H9 (cell line): ENCODE data around the gene GET3. TPM values are rescaled to one million over a fixed set of nuclear protein-coding genes. Genes with fewer than 3 reads are reported as not detected.

Source experiments
- DNase-seq: peaks from one replicate; pipeline ENCODE4 v3.0.0-alpha.2; 2017
- H2AFZ ChIP-seq: one replicate; pipeline ENCODE4 v1.6.1; 2013; ENCODE audit warnings: mild to moderate bottlenecking, low read length, control low read depth, moderate library complexity
- H2AK5ac ChIP-seq: 2 replicates; pipeline ENCODE4 v1.6.1; 2013; ENCODE audit warnings: low read length, control low read depth, mixed read lengths; ENCODE audit not compliant: insufficient read length
- H2BK120ac ChIP-seq: one replicate; pipeline ENCODE4 v1.6.1; 2013; ENCODE audit warnings: low read depth, mild to moderate bottlenecking, low read length, control low read depth, inconsistent platforms; ENCODE audit not compliant: poor library complexity, severe bottlenecking
- H2BK12ac ChIP-seq: 2 replicates; pipeline ENCODE4 v1.6.1; 2013; ENCODE audit warnings: low read length, control low read depth, mixed read lengths, low read depth; ENCODE audit not compliant: insufficient read length
- H2BK15ac ChIP-seq: 2 replicates; pipeline ENCODE4 v1.6.1; 2013; ENCODE audit warnings: low read depth, low read length, control low read depth
- H2BK20ac ChIP-seq: one replicate; pipeline ENCODE4 v1.6.1; 2013; ENCODE audit warnings: low read depth, mild to moderate bottlenecking, low read length, control low read depth, inconsistent platforms; ENCODE audit not compliant: poor library complexity, severe bottlenecking
- H2BK5ac ChIP-seq: 2 replicates; pipeline ENCODE4 v1.6.1; 2013; ENCODE audit warnings: low read length, control low read depth, mixed read lengths; ENCODE audit not compliant: insufficient read length
- H3K14ac ChIP-seq: 2 replicates; pipeline ENCODE4 v1.6.1; 2013; ENCODE audit warnings: low read length, control low read depth; ENCODE audit not compliant: insufficient read depth
- H3K18ac ChIP-seq: 2 replicates; pipeline ENCODE4 v1.6.1; 2013; ENCODE audit warnings: low read depth, mild to moderate bottlenecking, mixed read lengths, low read length, control low read depth; ENCODE audit not compliant: insufficient read length
- H3K23ac ChIP-seq: 2 replicates; pipeline ENCODE4 v1.6.1; 2013; ENCODE audit warnings: low read length, control low read depth, mixed read lengths, low read depth; ENCODE audit not compliant: insufficient read length
- H3K23me2 ChIP-seq: 2 replicates; pipeline ENCODE4 v1.6.1; 2013; ENCODE audit warnings: low read depth, mild to moderate bottlenecking, mixed read lengths, low read length, control low read depth; ENCODE audit not compliant: insufficient read length, poor library complexity, severe bottlenecking
- H3K27ac ChIP-seq: 2 replicates; pipeline ENCODE4 v1.5.1; 2013; ENCODE audit warnings: low read length, control low read depth, mixed read lengths, low read depth; ENCODE audit not compliant: insufficient read length
- H3K27me3 ChIP-seq: 2 replicates; pipeline ENCODE4 v1.6.1; 2013; ENCODE audit warnings: low read length, control low read depth, inconsistent platforms; ENCODE audit not compliant: insufficient read depth
- H3K4ac ChIP-seq: 2 replicates; pipeline ENCODE4 v1.6.1; 2013; ENCODE audit warnings: low read depth, mild to moderate bottlenecking, control low read depth, inconsistent platforms, low read length, moderate library complexity
- H3K4me1 ChIP-seq: 2 replicates; pipeline ENCODE4 v1.6.1; 2013; ENCODE audit warnings: low read length, control low read depth, inconsistent platforms; ENCODE audit not compliant: insufficient read depth
- H3K4me2 ChIP-seq: 2 replicates; pipeline ENCODE4 v1.6.1; 2013; ENCODE audit warnings: low read length, control low read depth, mixed read lengths; ENCODE audit not compliant: insufficient read length, insufficient read depth
- H3K56ac ChIP-seq: 2 replicates; pipeline ENCODE4 v1.6.1; 2013; ENCODE audit warnings: low read depth, mild to moderate bottlenecking, mixed read lengths, low read length, control low read depth; ENCODE audit not compliant: insufficient read length
- H3K79me1 ChIP-seq: 2 replicates; pipeline ENCODE4 v1.6.1; 2013; ENCODE audit warnings: low read depth, mild to moderate bottlenecking, moderate library complexity, low read length, control low read depth, inconsistent platforms; ENCODE audit not compliant: insufficient read depth, poor library complexity, severe bottlenecking
- H3K79me2 ChIP-seq: 2 replicates; pipeline ENCODE4 v1.6.1; 2013; ENCODE audit warnings: low read length, control low read depth, inconsistent platforms; ENCODE audit not compliant: insufficient read depth
- H3K9ac ChIP-seq: 2 replicates; pipeline ENCODE4 v1.6.1; 2013; ENCODE audit warnings: low read length, control low read depth, mixed read lengths; ENCODE audit not compliant: insufficient read length; ENCODE audit errors: extremely low read depth
- H3K9me3 ChIP-seq: one replicate; pipeline ENCODE4 v1.6.1; 2013; ENCODE audit warnings: low read depth, low read length, inconsistent platforms; ENCODE audit not compliant: control insufficient read depth
- H3T11ph ChIP-seq: one replicate; pipeline ENCODE4 v1.6.1; 2013; ENCODE audit warnings: mild to moderate bottlenecking, low read length, control low read depth, inconsistent platforms
- H4K20me1 ChIP-seq: one replicate; pipeline ENCODE4 v1.6.1; 2013; ENCODE audit not compliant: control insufficient read depth, insufficient read length, insufficient read depth
- H4K5ac ChIP-seq: 2 replicates; pipeline ENCODE4 v1.6.1; 2013; ENCODE audit warnings: low read depth, mild to moderate bottlenecking, mixed read lengths, low read length, control low read depth; ENCODE audit not compliant: insufficient read length
- H4K8ac ChIP-seq: replicated peaks from 2 replicates; pipeline ENCODE4 v1.6.1; 2013; ENCODE audit warnings: low read length, control low read depth, mixed read lengths, low read depth; ENCODE audit not compliant: insufficient read length
- H4K91ac ChIP-seq: 2 replicates; pipeline ENCODE4 v1.6.1; 2013; ENCODE audit warnings: low read depth, mild to moderate bottlenecking, moderate library complexity, mixed read lengths, low read length, control low read depth; ENCODE audit not compliant: insufficient read length
- H3K27ac Mint-ChIP-seq, 3 experiments: 2 replicates in 2 of 3; 3 replicates in 1 of 3; pipeline ENCODE4 v1.8.0; 2020 to 2021; ENCODE audit warnings: mixed read lengths in 3 of 3, mild to moderate bottlenecking in 1 of 3, moderate library complexity in 1 of 3
- H3K27me3 Mint-ChIP-seq: 2 replicates; pipeline ENCODE4 v1.8.0; 2021; ENCODE audit warnings: low read depth, mild to moderate bottlenecking, moderate library complexity, mixed read lengths
- H3K36me3 Mint-ChIP-seq, 3 experiments: 2 replicates in 2 of 3; 3 replicates in 1 of 3; pipeline ENCODE4 v1.8.0; 2020 to 2021; ENCODE audit warnings: low read depth in 3 of 3, mixed read lengths in 3 of 3; ENCODE audit not compliant: insufficient read depth in 1 of 3
- H3K4me1 Mint-ChIP-seq, 2 experiments: 2 replicates each; pipeline ENCODE4 v1.8.0; 2020; ENCODE audit warnings: mixed read lengths in 2 of 2
- H3K4me3 Mint-ChIP-seq, 2 experiments: 2 replicates in 1 of 2; 3 replicates in 1 of 2; pipeline ENCODE4 v1.8.0; 2020 to 2021; ENCODE audit warnings: mild to moderate bottlenecking in 2 of 2, mixed read lengths in 2 of 2, moderate library complexity in 1 of 2
- H3K9me3 Mint-ChIP-seq, 2 experiments: 2 replicates in 1 of 2; 3 replicates in 1 of 2; pipeline ENCODE4 v1.8.0; 2020; ENCODE audit warnings: mild to moderate bottlenecking in 2 of 2, mixed read lengths in 2 of 2, moderate library complexity in 1 of 2
- CTCF ChIP-seq: fragments of 200-600 bp; sonication (generic); conservative IDR thresholded peaks from 3 replicates; pipeline ENCODE4 v1.8.0; 2021; ENCODE audit warnings: antibody characterized with exemption, mild to moderate bottlenecking
- WGBS: extraction: QIAGEN DNeasy Blood & Tissue Kit; methylation state at CpG from one replicate; pipeline ENCODE4 v1.1.7; 2013; ENCODE audit warnings: missing lambda C conversion rate, low lambda C conversion rate, mixed read lengths; ENCODE audit not compliant: insufficient read length; ENCODE audit errors: extremely low coverage; 5-methylcytosine and 5-hydroxymethylcytosine counted together
- total RNA-seq: library from RNA; stranded (reverse); gene quantifications from 2 replicates; pipeline ENCODE4 v1.2.1, GENCODE V29; 2021

GET3 gene
- total RNA-seq, 1 experiment from 2014 or later, result 81.6 TPM

GRCh38 chr19:12698138-12698537 is 39.2 kb upstream of the GET3 start:
- H4K8ac ChIP-seq, result no peak overlapping the region
- no peak overlapping the region for H2BK20ac ChIP-seq
- Mint-ChIP-seq H3K27me3 (no peaks in the 10 kb centered on the region; the same call in 1 of the 2 replicates), H3K9me3 (no peaks in the 10 kb centered on the region; a peak in 1 of 5 replicates), H3K27ac (peak overlapping the region in 1 of 3 experiments; percentile 64; a peak in 3 of 7 replicates), H3K36me3 (peaks cover 21 to 48% (median 40%) of the 10 kb centered on the region in 3 experiments), H3K4me1 (peaks cover 4 to 7% of the 10 kb centered on the region in 2 experiments), H3K4me3 (peak overlapping the region; percentile 14 to 89; a peak in 4 of 5 replicates)
- no peak overlapping the region for H3K18ac ChIP-seq
- no peak overlapping the region for H2BK12ac ChIP-seq
- H3K9ac ChIP-seq, result no peak overlapping the region
- no peaks in the 10 kb centered on the region for H3K79me1 ChIP-seq
- DNase-seq, result no peak
- peaks cover 4% of the 10 kb centered on the region for H3K23me2 ChIP-seq
- no CpG with 5 or more reads among the region's 6 CpGs for WGBS
- no peak overlapping the region for H2AK5ac ChIP-seq
- H3K79me2 ChIP-seq, result no peaks in the 10 kb centered on the region
- no peaks in the 10 kb centered on the region for H3K9me3 ChIP-seq
- no peak overlapping the region for H3K56ac ChIP-seq
- H2BK15ac ChIP-seq, result no peak overlapping the region
- H3K4me1 ChIP-seq, result 0 out of 2 replicates have a peak, but pooled peaks cover 2% of the 10 kb centered on the region
- H3K4me2 ChIP-seq, result no peak overlapping the region
- H3K4ac ChIP-seq, result no peak overlapping the region
- H4K20me1 ChIP-seq, result peaks cover 3% of the 10 kb centered on the region
- no peak overlapping the region for H2BK120ac ChIP-seq
- H2AFZ ChIP-seq, result no peak overlapping the region
- no peak overlapping the region for H2BK5ac ChIP-seq
- no peak overlapping the region for H3K27ac ChIP-seq
- H3T11ph ChIP-seq, result no peak overlapping the region
- H4K91ac ChIP-seq, result no peak overlapping the region
- H4K5ac ChIP-seq, result no peak overlapping the region
- H3K27me3 ChIP-seq, result no peaks in the 10 kb centered on the region
- no peak overlapping the region for H3K14ac ChIP-seq
- no peak for TF ChIP-seq CTCF
- H3K23ac ChIP-seq, result no peak overlapping the region
